GM12878 (cell line): ENCODE results near the gene ZKSCAN2. TPM values are rescaled to one million over a fixed set of nuclear protein-coding genes. Genes with fewer than 3 reads are reported as not detected.

Experiments used
- ATAC-seq: fragments of 200-7000 bp; cut with Tn5 transposase; 3 replicates; pipeline ENCODE4 v1.9.1; 2020; ENCODE audit warnings: mild to moderate bottlenecking, moderate library complexity
- BruUV-seq: library from RNA; stranded (reverse); fragments of 400-500 nt; replicated peaks from 2 replicates; lab custom pipeline; 2021; lab: Mats Ljungman, UMichigan
- CTCF ChIA-PET: fragments of 300-600 bp; sonication (Branson Sonifier 250); formaldehyde crosslinking; extraction: SDS; loops from one replicate; lab custom pipeline; 2021; ENCODE audit warnings: inconsistent platforms; lab: Yijun Ruan, JAX
- POLR2A ChIA-PET: fragments of 350-600 bp; formaldehyde crosslinking; extraction: SDS; loops from one replicate; lab custom pipeline; 2021; ENCODE audit warnings: inconsistent platforms; lab: Charles Lee
- RAD21 ChIA-PET: fragments of 300-600 bp; sonication (Branson Sonifier 250); formaldehyde crosslinking; loops from one replicate; lab custom pipeline; 2023; ENCODE audit warnings: antibody characterized with exemption; ENCODE audit not compliant: unreplicated experiment; lab: Charles Lee
- SMC1A ChIA-PET: fragments of 300-600 bp; sonication (Branson Sonifier 250); formaldehyde crosslinking; loops from one replicate; lab custom pipeline; 2023; ENCODE audit not compliant: unreplicated experiment, uncharacterized antibody; lab: Charles Lee
- DNase-seq: peaks from one replicate; pipeline ENCODE4 v3.0.0-alpha.2; 2011; ENCODE audit warnings: low read depth, low spot score
- FAIRE-seq: peaks from 3 replicates; lab custom pipeline; 2011; peaks lifted over from hg19 to GRCh38; lab: Jason Lieb, UNC
- H2AFZ ChIP-seq: 2 replicates; pipeline ENCODE4 v1.6.0; 2011; ENCODE audit warnings: low read depth, low read length, control low read depth; ENCODE audit not compliant: control insufficient read depth
- H3K27ac ChIP-seq: 2 replicates; pipeline ENCODE4 v1.5.1; 2011; ENCODE audit warnings: control low read depth; ENCODE audit not compliant: control insufficient read depth, insufficient read depth
- H3K27me3 ChIP-seq, 2 experiments: replicated peaks in 1 of 2; 2 replicates each; pipeline versions ENCODE4 v1.6.0 to v1.6.1; 2011; ENCODE audit warnings: low read length in 1 of 2; ENCODE audit not compliant: control insufficient read depth in 2 of 2, insufficient read depth in 2 of 2
- H3K36me3 ChIP-seq, 2 experiments: 2 replicates each; pipeline ENCODE4 v1.5.1; 2011; ENCODE audit warnings: low read length in 1 of 2; ENCODE audit not compliant: control insufficient read depth in 2 of 2, insufficient read depth in 2 of 2
- H3K4me1 ChIP-seq: 2 replicates; pipeline ENCODE4 v1.6.1; 2011; ENCODE audit warnings: mild to moderate bottlenecking, low read length, moderate library complexity, mixed read lengths; ENCODE audit not compliant: control insufficient read depth, insufficient read depth
- H3K4me2 ChIP-seq: 2 replicates; pipeline ENCODE4 v1.6.0; 2011; ENCODE audit warnings: control low read depth; ENCODE audit not compliant: control insufficient read depth, insufficient read depth
- H3K4me3 ChIP-seq: fragments of 200-600 bp; sonication (generic); 2 replicates; pipeline ENCODE4 v1.5.1; 2016
- H3K79me2 ChIP-seq: 2 replicates; pipeline ENCODE4 v1.6.0; 2011; ENCODE audit warnings: low read length; ENCODE audit not compliant: control insufficient read depth, insufficient read depth
- H3K9ac ChIP-seq: 2 replicates; pipeline ENCODE4 v1.8.0; 2011; ENCODE audit warnings: low read length, control low read depth, mixed read lengths; ENCODE audit not compliant: control insufficient read depth, insufficient read depth
- H3K9me3 ChIP-seq: replicated peaks from 3 replicates; pipeline ENCODE4 v1.5.1; 2011; ENCODE audit warnings: mild to moderate bottlenecking, low read length; ENCODE audit not compliant: control insufficient read depth, insufficient read depth
- H4K20me1 ChIP-seq: 2 replicates; pipeline ENCODE4 v1.6.0; 2011; ENCODE audit not compliant: control insufficient read depth, insufficient read depth
- BCL11A ChIP-seq: IDR thresholded peaks from 2 replicates; pipeline ENCODE4 v1.6.1; 2011; ENCODE audit warnings: low read depth, low read length
- CBFB ChIP-seq: IDR thresholded peaks from 2 replicates; pipeline ENCODE4 v1.6.1; 2016; ENCODE audit warnings: antibody characterized with exemption, low read depth
- MTA3 ChIP-seq: IDR thresholded peaks from 2 replicates; pipeline ENCODE4 v1.6.1; 2012; ENCODE audit warnings: low read length, inconsistent platforms, borderline replicate concordance
- POU2F2 ChIP-seq: IDR thresholded peaks from 3 replicates; pipeline ENCODE4 v1.6.1; 2011; ENCODE audit warnings: low read depth, mild to moderate bottlenecking, low read length, borderline replicate concordance
- TAF1 ChIP-seq: IDR thresholded peaks from 2 replicates; pipeline ENCODE4 v1.6.1; 2011; ENCODE audit warnings: mild to moderate bottlenecking, low read depth, low read length, borderline replicate concordance
- ZBED1 ChIP-seq: IDR thresholded peaks from 2 replicates; pipeline ENCODE4 v1.6.1; 2016; ENCODE audit warnings: borderline replicate concordance
- ZNF274 ChIP-seq: IDR thresholded peaks from one replicate; pipeline ENCODE4 v1.8.0; 2011; ENCODE audit not compliant: insufficient read length, insufficient read depth
- WGBS: methylation state at CpG from one replicate; pipeline ENCODE4 v1.1.6; 2016; ENCODE audit warnings: low lambda C conversion rate; ENCODE audit not compliant: insufficient replicate concordance, insufficient coverage; ENCODE audit errors: missing lambda C conversion rate; 5-methylcytosine and 5-hydroxymethylcytosine counted together
- in situ Hi-C: fragments of 300-500 bp; cut with MboI; formaldehyde crosslinking; loops from 9 replicates; pipeline ENCODE4 v1.14.3; 2018; ENCODE audit warnings: mixed read lengths
- intact Hi-C: fragments of 100-400 bp; cut with micrococcal nuclease; formaldehyde crosslinking; loops from one replicate; pipeline ENCODE4 v1.14.2; 2022; ENCODE audit not compliant: unreplicated experiment
- polyA plus RNA-seq, 11 experiments: library from polyadenylated mRNA; depleted of rRNA in 4 of 11; unstranded in 6 of 11; stranded (reverse) in 5 of 11; fragments of >200 nt; fragmentation: Nextera tagmentation in 4 of 11; fragmentation: Illumina TruSeq in 1 of 11; extraction: Ambion mirVana in 4 of 11; extraction: Trizol in 1 of 11; gene quantifications; 1 replicate in 1 of 11; 2 replicates in 10 of 11; pipeline versions ENCODE4 v1.2.1 to v1.2.3, GENCODE V29; 2011 to 2016; ENCODE audit warnings: inconsistent platforms in 2 of 11, missing spikeins in 2 of 11, low read depth in 1 of 11
- total RNA-seq, 4 experiments: library from RNA; depleted of rRNA in 3 of 4; stranded (reverse); fragments of >200 nt in 3 of 4; fragmentation: Illumina TruSeq in 1 of 4; extraction: Trizol in 1 of 4; gene quantifications; 2 replicates each; pipeline versions ENCODE4 v1.2.1 to v1.2.3, GENCODE V29; 2013 to 2021
- TF ChIP-seq, protein P1 (sequence below): fragments of 450-650 bp; IDR thresholded peaks from 2 replicates; pipeline ENCODE4 v1.6.1; 2017; ENCODE audit warnings: mild to moderate bottlenecking
- TF ChIP-seq, protein P2 (sequence below): fragments of 450-650 bp; IDR thresholded peaks from 2 replicates; pipeline ENCODE4 v1.6.1; 2017; ENCODE audit warnings: mild to moderate bottlenecking, moderate library complexity

Gene ZKSCAN2
- total and polyA plus RNA-seq, 10 of the 15 experiments (the other 5 are each of a cell fraction or from before 2014, with no cell fraction given): 0.75 to 6.6 (median 2.9) TPM

DNA sequence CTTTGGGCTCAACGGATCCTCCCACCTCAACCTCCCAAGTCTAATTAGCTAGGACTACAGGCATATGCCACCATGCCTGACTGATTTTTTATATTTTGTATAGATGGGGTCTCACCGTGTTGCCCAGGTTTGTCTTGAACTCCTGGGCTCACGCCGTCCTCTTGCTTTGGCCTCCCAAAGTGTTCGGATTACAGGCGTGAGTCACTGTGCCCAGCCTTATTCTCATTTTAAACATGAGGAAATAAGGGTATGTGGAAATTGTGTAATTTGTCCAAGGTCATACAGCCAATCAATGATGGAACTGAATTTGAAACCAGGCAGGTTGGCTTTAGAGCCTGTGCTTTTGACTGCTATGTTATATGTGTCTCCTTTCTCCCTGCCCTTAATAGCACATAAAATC lies 68.3 kb downstream of the ZKSCAN2 start:
- CTCF ChIA-PET: no interaction called here
- H3K27me3 ChIP-seq: no peaks in the 10 kb centered on the region
- H3K9me3 ChIP-seq: no peaks in the 10 kb centered on the region
- no peaks in the 10 kb centered on the region for H3K79me2 ChIP-seq
- H3K36me3 ChIP-seq: no peaks in the 10 kb centered on the region
- BruUV-seq: no TSS peak
- no peaks in the 10 kb centered on the region for H3K4me1 ChIP-seq
- SMC1A ChIA-PET: no interaction called here
- FAIRE-seq (no peak), ATAC-seq (no peak), DNase-seq (no peak)
- no peak overlapping the region for H2AFZ ChIP-seq
- H3K27ac ChIP-seq: no peak overlapping the region
- no peak overlapping the region for H3K4me3 ChIP-seq
- TF ChIP-seq ZNF274: no peak
- no peak for TF ChIP-seq TAF1
- TF ChIP-seq CBFB: no peak
- TF ChIP-seq, protein P1, sequence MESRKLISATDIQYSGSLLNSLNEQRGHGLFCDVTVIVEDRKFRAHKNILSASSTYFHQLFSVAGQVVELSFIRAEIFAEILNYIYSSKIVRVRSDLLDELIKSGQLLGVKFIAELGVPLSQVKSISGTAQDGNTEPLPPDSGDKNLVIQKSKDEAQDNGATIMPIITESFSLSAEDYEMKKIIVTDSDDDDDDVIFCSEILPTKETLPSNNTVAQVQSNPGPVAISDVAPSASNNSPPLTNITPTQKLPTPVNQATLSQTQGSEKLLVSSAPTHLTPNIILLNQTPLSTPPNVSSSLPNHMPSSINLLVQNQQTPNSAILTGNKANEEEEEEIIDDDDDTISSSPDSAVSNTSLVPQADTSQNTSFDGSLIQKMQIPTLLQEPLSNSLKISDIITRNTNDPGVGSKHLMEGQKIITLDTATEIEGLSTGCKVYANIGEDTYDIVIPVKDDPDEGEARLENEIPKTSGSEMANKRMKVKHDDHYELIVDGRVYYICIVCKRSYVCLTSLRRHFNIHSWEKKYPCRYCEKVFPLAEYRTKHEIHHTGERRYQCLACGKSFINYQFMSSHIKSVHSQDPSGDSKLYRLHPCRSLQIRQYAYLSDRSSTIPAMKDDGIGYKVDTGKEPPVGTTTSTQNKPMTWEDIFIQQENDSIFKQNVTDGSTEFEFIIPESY: no peak
- no peak for TF ChIP-seq MTA3
- TF ChIP-seq BCL11A: no peak
- TF ChIP-seq, protein P2, sequence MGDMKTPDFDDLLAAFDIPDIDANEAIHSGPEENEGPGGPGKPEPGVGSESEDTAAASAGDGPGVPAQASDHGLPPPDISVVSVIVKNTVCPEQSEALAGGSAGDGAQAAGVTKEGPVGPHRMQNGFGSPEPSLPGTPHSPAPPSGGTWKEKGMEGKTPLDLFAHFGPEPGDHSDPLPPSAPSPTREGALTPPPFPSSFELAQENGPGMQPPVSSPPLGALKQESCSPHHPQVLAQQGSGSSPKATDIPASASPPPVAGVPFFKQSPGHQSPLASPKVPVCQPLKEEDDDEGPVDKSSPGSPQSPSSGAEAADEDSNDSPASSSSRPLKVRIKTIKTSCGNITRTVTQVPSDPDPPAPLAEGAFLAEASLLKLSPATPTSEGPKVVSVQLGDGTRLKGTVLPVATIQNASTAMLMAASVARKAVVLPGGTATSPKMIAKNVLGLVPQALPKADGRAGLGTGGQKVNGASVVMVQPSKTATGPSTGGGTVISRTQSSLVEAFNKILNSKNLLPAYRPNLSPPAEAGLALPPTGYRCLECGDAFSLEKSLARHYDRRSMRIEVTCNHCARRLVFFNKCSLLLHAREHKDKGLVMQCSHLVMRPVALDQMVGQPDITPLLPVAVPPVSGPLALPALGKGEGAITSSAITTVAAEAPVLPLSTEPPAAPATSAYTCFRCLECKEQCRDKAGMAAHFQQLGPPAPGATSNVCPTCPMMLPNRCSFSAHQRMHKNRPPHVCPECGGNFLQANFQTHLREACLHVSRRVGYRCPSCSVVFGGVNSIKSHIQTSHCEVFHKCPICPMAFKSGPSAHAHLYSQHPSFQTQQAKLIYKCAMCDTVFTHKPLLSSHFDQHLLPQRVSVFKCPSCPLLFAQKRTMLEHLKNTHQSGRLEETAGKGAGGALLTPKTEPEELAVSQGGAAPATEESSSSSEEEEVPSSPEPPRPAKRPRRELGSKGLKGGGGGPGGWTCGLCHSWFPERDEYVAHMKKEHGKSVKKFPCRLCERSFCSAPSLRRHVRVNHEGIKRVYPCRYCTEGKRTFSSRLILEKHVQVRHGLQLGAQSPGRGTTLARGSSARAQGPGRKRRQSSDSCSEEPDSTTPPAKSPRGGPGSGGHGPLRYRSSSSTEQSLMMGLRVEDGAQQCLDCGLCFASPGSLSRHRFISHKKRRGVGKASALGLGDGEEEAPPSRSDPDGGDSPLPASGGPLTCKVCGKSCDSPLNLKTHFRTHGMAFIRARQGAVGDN: no peak
- no peak for TF ChIP-seq POU2F2
- no peak for TF ChIP-seq ZBED1
- no peak overlapping the region for H3K4me2 ChIP-seq
- in situ Hi-C loops: no loop called here
- RAD21 ChIA-PET: no interaction called here
- 88% methylated on average over 6 of the region's 6 CpGs for WGBS
- H3K9ac ChIP-seq: no peak overlapping the region
- intact Hi-C loops: no loop called here
- POLR2A ChIA-PET: no interaction called here
- H4K20me1 ChIP-seq: no peaks in the 10 kb centered on the region
